ENCODE measurements around the gene VPS39. TPM values are rescaled to one million over a fixed set of nuclear protein-coding genes. Genes with fewer than 3 reads are reported as not detected.

VPS39 gene
- polyA plus RNA-seq, 1 of the 3 experiments (the other 2 are of a cell fraction), result 61.1 TPM

- H3K9ac ChIP-seq, result no peak overlapping the region
- no peak overlapping the region for H3K4me3 ChIP-seq (ENCODE audit: low read depth in 2 of 2, low read length in 1 of 2)
- H3K9me3 ChIP-seq, result no peaks in the 10 kb centered on the region
- no peaks in the 10 kb centered on the region for H3K27me3 ChIP-seq (ENCODE audit: insufficient read depth)
- H3K9me2 ChIP-seq, result no peaks in the 10 kb centered on the region
- peaks cover 20 to 27% of the 10 kb centered on the region in 2 experiments for H3K36me3 ChIP-seq (replicated peaks in 1 of 2; ENCODE audit: control insufficient read depth in 1 of 2, insufficient read depth in 2 of 2, low read length in 1 of 2)
- H3K79me2 ChIP-seq (ENCODE audit: insufficient read depth), result peaks cover 83% of the 10 kb centered on the region
- 94% methylated on average over 3 of the region's 3 CpGs for whole genome bisulfite sequencing (ENCODE audit: low lambda C conversion rate)
- H2AFZ ChIP-seq (ENCODE audit: low read depth), result no peak overlapping the region
- peaks cover 9% of the 10 kb centered on the region; the same call in 1 of the 2 replicates for H4K20me1 ChIP-seq (ENCODE audit: insufficient read depth)
- no peak for DNase-seq
- no peak overlapping the region for H3K27ac ChIP-seq (ENCODE audit: low read depth in 2 of 2, low read length in 1 of 2)
- peaks cover 8% of the 10 kb centered on the region for H3F3A ChIP-seq (replicated peaks; ENCODE audit: insufficient read depth)
- CTCF ChIA-PET, result interaction anchor here (1.4 kb wide), 1 partner anchor 41 kb away, joined by 3 read pairs; no protein-coding TSS in a partner anchor
- H3K4me1 ChIP-seq (ENCODE audit: control insufficient read depth in 1 of 2, insufficient read depth in 2 of 2, low read depth in 1 of 2, low read length in 1 of 2), result peaks cover 0 to 13% of the 10 kb centered on the region in 2 experiments; a peak in 2 of 4 replicates
- TF ChIP-seq MXI1 (IDR thresholded peaks at IDR 0.05; ENCODE audit: low read depth, low read length), result no peak
- TF ChIP-seq RXRA (IDR thresholded peaks at IDR 0.05; ENCODE audit: borderline replicate concordance, low read depth), result no peak
- TF ChIP-seq USF1 (IDR thresholded peaks at IDR 0.05; ENCODE audit: borderline replicate concordance, low read depth), result no peak
- no peak for TF ChIP-seq TEAD4 (IDR thresholded peaks at IDR 0.05; ENCODE audit: borderline replicate concordance, insufficient read depth)
- no peak for TF ChIP-seq GATA2 (CRISPR knock-in tag; IDR thresholded peaks at IDR 0.05)
- TF ChIP-seq REST (IDR thresholded peaks at IDR 0.05; ENCODE audit: low read depth, low read length), result no peak
- TF ChIP-seq POLR2AphosphoS5 (IDR thresholded peaks at IDR 0.05; ENCODE audit: low read depth, low read length), result no peak
- TF ChIP-seq CTCF (IDR thresholded peaks at IDR 0.05), result no peak
- no peak for TF ChIP-seq ZBTB33 (IDR thresholded peaks at IDR 0.05; ENCODE audit: borderline replicate concordance, low read depth)
- no peak for TF ChIP-seq ELF1 (IDR thresholded peaks at IDR 0.05)
- no peak for TF ChIP-seq USF2 (IDR thresholded peaks at IDR 0.05; ENCODE audit: borderline replicate concordance, low read depth, low read length)
- no peak for TF ChIP-seq MAX (IDR thresholded peaks at IDR 0.05; ENCODE audit: low read depth)
- TF ChIP-seq EZH2phosphoT487 (IDR thresholded peaks at IDR 0.05; ENCODE audit: borderline replicate concordance, low read depth), result no peak
- no peak for TF ChIP-seq GABPA (IDR thresholded peaks at IDR 0.05; ENCODE audit: low read depth)
- TF ChIP-seq MEF2A (IDR thresholded peaks at IDR 0.05; ENCODE audit: borderline replicate concordance, low read depth), result no peak
- no peak for TF ChIP-seq JUND (IDR thresholded peaks at IDR 0.05)
- no peak for TF ChIP-seq PBX3 (IDR thresholded peaks at IDR 0.05)
- no peak for TF ChIP-seq IRF3 (IDR thresholded peaks at IDR 0.05; ENCODE audit: low read depth, low read length)
- TF ChIP-seq YY1 (IDR thresholded peaks at IDR 0.05; ENCODE audit: low read depth), result no peak
- no peak for TF ChIP-seq FOXJ3 (CRISPR knock-in tag; IDR thresholded peaks at IDR 0.05)
- POLR2A ChIA-PET, result no interaction called here
- H3K4me2 ChIP-seq, result no peak overlapping the region
These were observed 4.2 kb downstream of the VPS39 start for GRCh38 chr15:42203891-42204290.
